Heart left ventricle (tissue), 13 donors: Measurements from ENCODE around the gene C16orf96.

Source experiments
- POLR2A ChIP-seq, 2 donors: fragments of 450-650 bp; IDR thresholded peaks; one replicate each; pipeline ENCODE4 v1.6.1; 2017; ENCODE audit warnings: antibody characterized with exemption in 2 of 2, mild to moderate bottlenecking in 2 of 2, moderate library complexity in 2 of 2
- TF ChIP-seq, protein P1 (sequence below), 12 donors: fragments of 200-600 bp; sonication (generic) in 4 of 12; IDR thresholded peaks; one replicate each; pipeline versions ENCODE4 v1.5.0 to v1.8.0; 2018 to 2022; ENCODE audit warnings: antibody characterized with exemption in 12 of 12, mild to moderate bottlenecking in 5 of 12
- donor health status: ischemic (EF 13 %, LVEDD 7.1; RV severe dilation, severe dysfunction).
- donor health status: DM: no; HTN: yes; CAD: no.
- donor health status: DM: no; HTN: no; CAD: no.
- donor health status: ischemic (EF 25% LVEDD 6.9; RV normal size, moderate dysfunction).
- donor health status: ischemic (EF 25% LVEDD 5.7; RV mildly dilated, moderate dysfunction).
- donor health status: ischemic (EF 35%, LVEDD 5.7; RV mildly dilated, moderate dysfunction).
- donor health status: nonischemic (EF 11% LVEDD 7.7; RV severe dilation, severe dysfunction).
- donor health status: DM: yes; HTN: yes; CAD: no.
- donor health status: PGD.
- donor health status: ischemic (EF 29% LVEDD 5.4; RV normal size, mild dysfunction).
- donor health status: nonischemic (EF 23%, LVEDD 6.1; RV moderate dilation, normal function).

DNA sequence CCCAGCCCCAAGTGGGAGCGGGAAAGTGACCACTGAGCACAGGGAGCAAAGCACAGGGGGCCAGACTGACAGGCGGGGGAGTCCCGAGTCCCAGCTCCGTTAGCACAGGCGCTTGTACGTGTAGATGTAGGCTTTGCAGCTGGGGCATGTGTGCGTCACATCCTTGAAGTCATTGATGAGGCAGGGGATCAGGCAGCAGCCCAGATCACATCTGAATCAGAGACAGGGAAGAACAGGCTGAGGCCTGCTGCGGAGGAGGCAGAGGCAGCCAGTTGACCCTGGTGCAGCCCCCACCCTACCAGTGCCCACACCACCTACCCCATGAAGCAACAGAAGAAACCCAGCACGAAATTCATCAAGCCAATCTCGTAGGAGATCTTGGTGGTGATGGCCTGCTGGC lies 43.7 kb upstream of the C16orf96 start:
- TF ChIP-seq, protein P1, sequence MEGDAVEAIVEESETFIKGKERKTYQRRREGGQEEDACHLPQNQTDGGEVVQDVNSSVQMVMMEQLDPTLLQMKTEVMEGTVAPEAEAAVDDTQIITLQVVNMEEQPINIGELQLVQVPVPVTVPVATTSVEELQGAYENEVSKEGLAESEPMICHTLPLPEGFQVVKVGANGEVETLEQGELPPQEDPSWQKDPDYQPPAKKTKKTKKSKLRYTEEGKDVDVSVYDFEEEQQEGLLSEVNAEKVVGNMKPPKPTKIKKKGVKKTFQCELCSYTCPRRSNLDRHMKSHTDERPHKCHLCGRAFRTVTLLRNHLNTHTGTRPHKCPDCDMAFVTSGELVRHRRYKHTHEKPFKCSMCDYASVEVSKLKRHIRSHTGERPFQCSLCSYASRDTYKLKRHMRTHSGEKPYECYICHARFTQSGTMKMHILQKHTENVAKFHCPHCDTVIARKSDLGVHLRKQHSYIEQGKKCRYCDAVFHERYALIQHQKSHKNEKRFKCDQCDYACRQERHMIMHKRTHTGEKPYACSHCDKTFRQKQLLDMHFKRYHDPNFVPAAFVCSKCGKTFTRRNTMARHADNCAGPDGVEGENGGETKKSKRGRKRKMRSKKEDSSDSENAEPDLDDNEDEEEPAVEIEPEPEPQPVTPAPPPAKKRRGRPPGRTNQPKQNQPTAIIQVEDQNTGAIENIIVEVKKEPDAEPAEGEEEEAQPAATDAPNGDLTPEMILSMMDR (IDR thresholded peaks at IDR 0.05) = no peak
- TF ChIP-seq POLR2A (IDR thresholded peaks at IDR 0.05) = no peak
